Smooth muscle cell (in vitro differentiated cells): ENCODE data around the gene RPAP3. TPM values are rescaled to one million over a fixed set of nuclear protein-coding genes. Genes with fewer than 3 reads are reported as not detected.

Experiments
- DNase-seq: peaks from one replicate; lab custom pipeline; 2025; ENCODE audit not compliant: unreplicated experiment; lab: John Stamatoyannopoulos, UW
- H2AFZ ChIP-seq: fragments of 200-600 bp; sonication (generic); 2 replicates; pipeline ENCODE4 v1.6.0; 2016; ENCODE audit warnings: antibody characterized with exemption, low read depth, mild to moderate bottlenecking
- H3F3A ChIP-seq: fragments of 200-600 bp; sonication (generic); 2 replicates; pipeline ENCODE4 v1.6.0; 2017; ENCODE audit warnings: antibody characterized with exemption, low read depth
- H3K27ac ChIP-seq: fragments of 200-600 bp; sonication (generic); 2 replicates; pipeline ENCODE4 v1.5.1; 2016; ENCODE audit warnings: low read depth, mild to moderate bottlenecking
- H3K27me3 ChIP-seq: fragments of 200-600 bp; sonication (generic); 2 replicates; pipeline ENCODE4 v1.6.1; 2016; ENCODE audit warnings: low read depth, mild to moderate bottlenecking
- H3K36me3 ChIP-seq: fragments of 200-600 bp; sonication (generic); 2 replicates; pipeline ENCODE4 v1.5.1; 2016; ENCODE audit warnings: low read depth
- H3K4me1 ChIP-seq: fragments of 200-600 bp; sonication (generic); 2 replicates; pipeline ENCODE4 v1.5.1; 2016; ENCODE audit warnings: low read depth
- H3K4me2 ChIP-seq: fragments of 200-600 bp; sonication (generic); 2 replicates; pipeline ENCODE4 v1.6.0; 2016; ENCODE audit warnings: mild to moderate bottlenecking
- H3K4me3 ChIP-seq: fragments of 200-600 bp; sonication (generic); 2 replicates; pipeline ENCODE4 v1.5.1; 2016; ENCODE audit warnings: mild to moderate bottlenecking
- H3K79me2 ChIP-seq: fragments of 200-600 bp; sonication (generic); 2 replicates; pipeline ENCODE4 v1.6.0; 2016; ENCODE audit warnings: low read depth, mild to moderate bottlenecking
- H3K9ac ChIP-seq: fragments of 200-600 bp; sonication (generic); 2 replicates; pipeline ENCODE4 v1.6.0; 2016; ENCODE audit warnings: low read depth
- H3K9me3 ChIP-seq: fragments of 200-600 bp; sonication (generic); replicated peaks from 2 replicates; pipeline ENCODE4 v1.5.1; 2016; ENCODE audit warnings: low read depth
- H4K20me1 ChIP-seq: fragments of 200-600 bp; sonication (generic); 2 replicates; pipeline ENCODE4 v1.6.0; 2016; ENCODE audit warnings: low read depth
- CTCF ChIP-seq: fragments of 200-600 bp; sonication (generic); IDR thresholded peaks from 2 replicates; pipeline ENCODE4 v1.5.1; 2017; ENCODE audit warnings: borderline replicate concordance, mild to moderate bottlenecking, antibody characterized with exemption; ENCODE audit not compliant: insufficient read depth, poor library complexity, severe bottlenecking
- whole genome bisulfite sequencing: methylation state at CpG from one replicate; pipeline ENCODE4 v1.1.7; 2016; ENCODE audit warnings: low lambda C conversion rate; 5-methylcytosine and 5-hydroxymethylcytosine counted together
- polyA plus RNA-seq: library from polyadenylated mRNA; unstranded; fragments of >200 nt; fragmentation: Nextera tagmentation; extraction: Ambion mirVana; gene quantifications from 2 replicates; pipeline ENCODE4 v1.2.1, GENCODE V29; 2016
- total RNA-seq: library from RNA; depleted of rRNA; stranded (reverse); fragments of >200 nt; gene quantifications from 2 replicates; pipeline ENCODE4 v1.2.3, GENCODE V29; 2014

The RPAP3 gene
- total and polyA plus RNA-seq, 2 experiments from 2014 or later = 17.0 to 23.0 TPM

DNA sequence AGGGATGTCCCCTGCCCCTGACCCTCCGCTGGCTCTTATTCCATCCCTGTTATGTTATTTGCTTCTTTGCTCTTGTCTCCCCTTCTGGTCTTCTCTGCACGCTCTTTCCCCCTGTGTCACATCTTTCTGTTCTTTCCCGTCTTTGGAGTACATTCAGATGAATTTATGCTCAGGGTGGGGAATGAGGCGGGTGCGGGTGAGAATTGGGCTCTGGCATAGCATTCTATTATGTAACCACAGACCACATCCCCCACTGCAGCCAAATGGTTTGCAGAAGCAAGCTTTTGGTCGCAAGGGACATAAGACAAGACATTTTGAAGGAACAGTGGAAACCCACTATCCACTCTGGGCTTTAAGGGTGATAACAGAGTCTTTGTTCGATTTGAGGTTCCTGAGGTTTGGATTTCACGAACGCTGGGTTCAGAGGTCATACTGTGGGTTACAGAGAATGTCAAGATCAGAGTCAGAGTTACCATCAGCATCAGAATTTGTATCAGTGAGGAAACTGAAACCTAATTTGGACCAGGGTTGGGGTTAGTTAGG lies 15.7 kb upstream of the RPAP3 start:
- no peak overlapping the region for H3K9ac ChIP-seq
- H3K27ac ChIP-seq = no peak overlapping the region
- no peaks in the 10 kb centered on the region for H3F3A ChIP-seq
- no peaks in the 10 kb centered on the region for H3K79me2 ChIP-seq
- WGBS = 90% methylated on average over 9 of the region's 9 CpGs
- H4K20me1 ChIP-seq = no peaks in the 10 kb centered on the region
- no peak for DNase-seq
- no peak for TF ChIP-seq CTCF
- H3K27me3 ChIP-seq = no peaks in the 10 kb centered on the region
- no peak overlapping the region for H3K4me2 ChIP-seq
- no peaks in the 10 kb centered on the region for H3K36me3 ChIP-seq
- peaks cover 4% of the 10 kb centered on the region for H3K4me1 ChIP-seq
- H3K4me3 ChIP-seq = no peak overlapping the region
- H3K9me3 ChIP-seq = no peaks in the 10 kb centered on the region
- no peak overlapping the region for H2AFZ ChIP-seq

DNA sequence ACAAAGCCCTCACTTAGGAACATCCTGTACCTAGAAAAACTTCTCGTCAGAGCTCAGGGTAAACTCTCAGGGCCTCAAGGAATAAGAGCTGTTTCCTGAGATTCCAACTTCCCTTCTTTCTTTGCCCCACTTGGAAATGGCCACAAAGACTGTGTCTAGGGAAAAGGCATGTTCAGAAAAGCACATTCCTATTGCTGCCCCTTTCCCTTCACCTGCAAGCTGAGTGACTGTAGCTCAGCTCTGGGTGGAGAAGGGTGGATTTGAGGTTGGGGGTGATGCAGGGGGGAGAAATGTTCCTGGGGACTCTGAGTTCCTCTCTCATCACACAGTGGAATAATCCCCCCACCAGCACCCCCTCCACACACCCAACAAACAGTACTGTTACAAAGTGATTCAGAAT lies 12.7 kb upstream of the RPAP3 start:
- H3K9me3 ChIP-seq = no peaks in the 10 kb centered on the region
- H4K20me1 ChIP-seq = no peaks in the 10 kb centered on the region
- H3K4me2 ChIP-seq = no peak overlapping the region
- H3K9ac ChIP-seq = no peak overlapping the region
- H3K27me3 ChIP-seq = no peaks in the 10 kb centered on the region
- whole genome bisulfite sequencing = 90% methylated on average over 1 of the region's 1 CpG
- H3K4me1 ChIP-seq = peaks cover 4% of the 10 kb centered on the region
- DNase-seq = no peak
- TF ChIP-seq CTCF = no peak
- no peaks in the 10 kb centered on the region for H3K79me2 ChIP-seq
- H3K4me3 ChIP-seq = no peak overlapping the region
- H3K36me3 ChIP-seq = no peaks in the 10 kb centered on the region
- H2AFZ ChIP-seq = no peak overlapping the region
- H3K27ac ChIP-seq = no peak overlapping the region
- H3F3A ChIP-seq = no peaks in the 10 kb centered on the region

- no peaks in the 10 kb centered on the region for H3K27me3 ChIP-seq
- TF ChIP-seq CTCF = peak; percentile 76
- WGBS = 22% methylated on average over 13 of the region's 13 CpGs
- no peak overlapping the region for H3K4me3 ChIP-seq
- H3K9me3 ChIP-seq = no peaks in the 10 kb centered on the region
- peak overlapping the region; percentile 20 for H3K9ac ChIP-seq
- H3K27ac ChIP-seq = peak overlapping the region; percentile 47
- H2AFZ ChIP-seq = peak overlapping the region; percentile 35
- peak; percentile 38 for DNase-seq
- H3K79me2 ChIP-seq = no peaks in the 10 kb centered on the region
- H3K4me2 ChIP-seq = peak overlapping the region; percentile 33
- H3K36me3 ChIP-seq = no peaks in the 10 kb centered on the region
- no peaks in the 10 kb centered on the region for H3F3A ChIP-seq
- no peaks in the 10 kb centered on the region for H4K20me1 ChIP-seq
- peaks cover 4% of the 10 kb centered on the region for H3K4me1 ChIP-seq
Measured at GRCh38 chr12:47717443-47718193, 11.8 kb upstream of the RPAP3 start.

DNA sequence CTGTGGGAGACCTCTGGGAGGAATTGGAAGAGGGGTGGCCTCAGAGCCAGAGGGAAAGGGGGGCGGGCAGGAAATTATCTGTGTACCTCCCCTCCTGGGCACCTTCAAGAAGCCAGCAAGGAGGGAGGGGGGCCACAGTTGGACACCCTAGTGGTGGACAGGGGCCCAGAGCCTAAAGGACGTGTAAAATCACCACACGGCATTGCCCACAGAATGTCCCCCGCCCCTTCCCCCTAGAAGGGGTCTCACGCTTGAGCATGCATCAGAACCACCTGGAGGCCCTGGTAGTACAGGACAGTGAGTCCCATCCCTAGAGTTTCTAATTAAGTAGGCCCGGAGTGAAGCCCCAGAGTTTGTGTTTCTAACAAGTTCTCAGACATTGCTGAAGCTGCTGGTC lies 11.2 kb upstream of the RPAP3 start:
- H3K36me3 ChIP-seq = no peaks in the 10 kb centered on the region
- H3K9me3 ChIP-seq = no peaks in the 10 kb centered on the region
- no peak overlapping the region for H3K4me2 ChIP-seq
- no peak for TF ChIP-seq CTCF
- no peaks in the 10 kb centered on the region for H4K20me1 ChIP-seq
- WGBS = 92% methylated on average over 6 of the region's 6 CpGs
- no peaks in the 10 kb centered on the region for H3K27me3 ChIP-seq
- H2AFZ ChIP-seq = no peak overlapping the region
- DNase-seq = no peak
- H3K9ac ChIP-seq = no peak overlapping the region
- no peak overlapping the region for H3K27ac ChIP-seq
- H3K79me2 ChIP-seq = no peaks in the 10 kb centered on the region
- H3K4me1 ChIP-seq = peaks cover 4% of the 10 kb centered on the region
- no peaks in the 10 kb centered on the region for H3F3A ChIP-seq
- no peak overlapping the region for H3K4me3 ChIP-seq
